Memory B cell (primary cell): Measurements from ENCODE around the gene BRD3OS.

Experiments used
- ATAC-seq: fragments of 150-1000 bp; cut with Tn5 transposase; 2 replicates; pipeline ENCODE4 v1.10.0; 2021; ENCODE audit warnings: low read depth, mild to moderate bottlenecking, moderate library complexity
- DNase-seq, 2 donors: peaks; one replicate each; pipeline ENCODE4 v3.0.0; 2022; ENCODE audit warnings: low spot score in 2 of 2
- H3K27ac Mint-ChIP-seq: one replicate; pipeline ENCODE4 v1.8.0; 2022; ENCODE audit warnings: mild to moderate bottlenecking, moderate library complexity, mixed read lengths
- H3K27me3 Mint-ChIP-seq: one replicate; pipeline ENCODE4 v1.8.0; 2022; ENCODE audit warnings: mixed read lengths
- H3K36me3 Mint-ChIP-seq: one replicate; pipeline ENCODE4 v1.8.0; 2022; ENCODE audit warnings: mild to moderate bottlenecking, mixed read lengths
- H3K4me1 Mint-ChIP-seq: one replicate; pipeline ENCODE4 v1.8.0; 2022; ENCODE audit warnings: mixed read lengths
- H3K4me3 Mint-ChIP-seq: one replicate; pipeline ENCODE4 v1.8.0; 2022; ENCODE audit warnings: mild to moderate bottlenecking, moderate library complexity, mixed read lengths
- H3K9me3 Mint-ChIP-seq: one replicate; pipeline ENCODE4 v1.8.0; 2022; ENCODE audit warnings: mixed read lengths

Gene BRD3OS

DNA sequence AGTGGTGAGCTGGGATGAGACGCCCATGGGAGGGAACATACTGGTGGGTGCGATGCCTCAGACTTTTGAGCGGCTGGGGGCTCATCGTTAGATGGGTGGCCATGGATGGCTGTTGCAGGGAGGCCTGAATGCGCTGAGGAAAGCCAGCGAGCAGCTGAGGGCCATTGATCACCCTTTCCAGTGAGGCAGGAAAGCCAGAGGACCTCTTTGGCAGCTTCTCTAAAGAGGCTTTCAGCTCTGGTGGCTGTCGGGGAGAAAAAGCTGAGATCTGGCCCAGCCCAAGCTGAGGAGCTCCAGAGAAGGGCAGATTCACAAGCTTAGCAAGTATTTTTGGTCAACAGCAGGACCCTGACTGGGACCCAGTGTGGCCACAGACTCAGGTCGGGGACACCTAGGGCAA, 19.9 kb upstream of the BRD3OS start:
- Mint-ChIP-seq H3K4me1 (peaks cover 10% of the 10 kb centered on the region), H3K9me3 (no peaks in the 10 kb centered on the region), H3K27ac (no peak overlapping the region), H3K27me3 (peaks cover 14% of the 10 kb centered on the region), H3K36me3 (no peaks in the 10 kb centered on the region), H3K4me3 (no peak overlapping the region)
- ATAC-seq = no peak
- DNase-seq = no peak

DNA sequence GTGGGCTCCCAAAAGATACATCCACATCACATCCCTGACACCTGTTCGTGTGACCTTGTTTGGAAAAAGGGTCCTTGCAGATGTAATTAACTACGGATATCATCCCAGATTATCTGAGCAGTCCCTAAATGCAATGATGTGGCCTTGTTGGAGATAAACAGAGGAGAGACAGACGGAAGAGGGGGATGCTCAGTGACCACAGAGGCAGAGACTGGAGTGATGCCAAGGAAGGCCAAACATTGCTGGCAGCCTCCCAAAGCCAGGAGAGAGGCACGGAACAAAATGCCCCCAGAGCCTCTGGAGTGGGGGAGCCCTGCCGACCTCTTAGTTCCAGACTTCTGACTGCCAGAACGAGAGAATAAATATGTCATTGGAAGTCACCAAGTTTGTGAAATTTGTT, 18.1 kb upstream of the BRD3OS start:
- H3K9me3 Mint-ChIP-seq = no peaks in the 10 kb centered on the region
- DNase-seq = no peak
- ATAC-seq = no peak
- peaks cover 14% of the 10 kb centered on the region for H3K27me3 Mint-ChIP-seq
- no peak overlapping the region for H3K4me3 Mint-ChIP-seq
- H3K27ac Mint-ChIP-seq = no peak overlapping the region
- peaks cover 7% of the 10 kb centered on the region for H3K4me1 Mint-ChIP-seq
- no peaks in the 10 kb centered on the region for H3K36me3 Mint-ChIP-seq

DNA sequence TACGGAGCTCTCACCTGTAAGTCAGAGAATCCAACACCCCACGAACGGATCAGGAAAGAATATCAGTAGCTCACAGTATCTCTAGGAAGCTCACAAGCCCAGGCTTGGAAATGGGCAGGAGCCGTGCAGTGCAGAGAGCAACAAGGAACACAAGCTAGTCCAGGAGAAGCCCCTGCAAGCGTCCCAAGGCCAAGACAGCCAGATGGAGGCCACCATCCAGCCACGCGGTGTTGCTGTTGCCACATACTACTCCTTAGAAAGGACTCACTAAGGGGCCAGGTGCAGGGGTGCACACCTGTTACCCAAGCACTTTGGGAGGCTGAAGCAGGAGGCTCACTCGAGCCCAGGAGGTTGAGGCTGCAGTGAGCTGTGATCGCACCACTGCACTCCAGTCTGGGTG, 17.7 kb upstream of the BRD3OS start:
- Mint-ChIP-seq H3K4me1 (peaks cover 7% of the 10 kb centered on the region), H3K9me3 (no peaks in the 10 kb centered on the region), H3K27me3 (peaks cover 13% of the 10 kb centered on the region), H3K4me3 (no peak overlapping the region), H3K27ac (no peak overlapping the region), H3K36me3 (no peaks in the 10 kb centered on the region)
- no peak for DNase-seq
- ATAC-seq = no peak

DNA sequence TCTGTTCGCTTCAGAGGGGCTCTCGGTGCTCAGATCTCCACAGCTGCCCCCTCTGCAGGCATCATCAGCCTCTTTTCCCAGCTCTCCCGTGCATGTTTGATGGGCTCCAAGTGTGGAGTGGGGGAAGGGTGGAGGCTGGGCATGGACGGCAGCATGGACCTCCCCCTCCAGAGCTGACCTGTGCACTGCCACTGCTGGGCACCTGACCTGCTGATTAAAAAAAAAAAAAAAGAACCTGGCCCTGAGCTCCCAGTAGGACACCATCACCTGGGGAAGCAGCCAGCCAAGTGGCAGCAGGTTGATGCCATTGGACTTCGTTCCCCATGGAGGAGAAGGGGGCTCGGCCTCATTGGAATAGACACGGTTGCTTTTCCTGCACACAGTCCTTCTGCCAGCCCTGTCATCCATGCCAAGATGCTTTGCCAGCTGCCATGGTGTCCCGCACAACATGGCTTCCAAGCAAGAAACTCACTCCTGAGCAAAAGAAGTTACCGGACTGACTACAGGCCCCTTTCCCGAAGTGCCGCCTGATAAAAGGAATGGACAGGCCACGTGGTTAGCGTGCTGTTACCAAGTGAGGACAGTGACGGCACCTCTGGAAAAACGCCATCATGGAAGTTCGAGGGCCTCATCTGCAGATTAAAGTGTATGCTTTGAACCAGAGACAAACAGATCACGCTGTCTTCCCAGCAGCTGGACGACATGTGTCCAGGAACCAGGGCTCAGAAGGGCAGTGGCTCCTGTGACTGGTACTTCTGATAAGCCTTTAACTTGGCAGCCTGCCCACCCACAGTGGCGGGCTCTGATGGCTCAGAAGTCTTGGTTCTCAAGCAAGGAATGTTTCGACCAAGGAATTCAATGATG, 14.7 kb upstream of the BRD3OS start:
- peaks cover 8% of the 10 kb centered on the region for H3K27me3 Mint-ChIP-seq
- no peak for DNase-seq
- H3K4me1 Mint-ChIP-seq = peaks cover 3% of the 10 kb centered on the region
- ATAC-seq = no peak
- H3K36me3 Mint-ChIP-seq = no peaks in the 10 kb centered on the region
- H3K9me3 Mint-ChIP-seq = no peaks in the 10 kb centered on the region
- H3K27ac Mint-ChIP-seq = no peak overlapping the region
- H3K4me3 Mint-ChIP-seq = no peak overlapping the region

DNA sequence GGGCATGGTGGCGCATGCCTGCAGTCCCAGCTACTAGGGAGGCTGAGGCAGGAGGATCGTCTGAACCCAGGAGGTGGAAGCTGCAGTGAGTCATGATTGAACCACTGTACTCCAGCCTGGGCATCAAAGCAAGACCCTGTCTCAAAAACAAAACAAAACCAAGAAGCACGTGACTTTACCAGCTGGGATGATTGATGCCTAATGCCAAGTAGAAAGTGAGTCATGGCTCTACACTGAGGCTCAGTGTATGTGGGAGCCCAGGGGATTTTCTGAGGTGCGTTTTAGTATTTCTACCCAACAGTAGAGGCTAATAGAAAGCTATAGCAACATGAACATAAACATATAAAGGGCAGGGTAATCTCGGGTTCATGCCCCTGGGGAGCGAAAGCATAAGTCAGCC, 13.9 kb upstream of the BRD3OS start:
- H3K4me3 Mint-ChIP-seq = no peak overlapping the region
- H3K4me1 Mint-ChIP-seq = peaks cover 3% of the 10 kb centered on the region
- ATAC-seq = no peak
- peaks cover 8% of the 10 kb centered on the region for H3K27me3 Mint-ChIP-seq
- H3K9me3 Mint-ChIP-seq = no peaks in the 10 kb centered on the region
- no peaks in the 10 kb centered on the region for H3K36me3 Mint-ChIP-seq
- H3K27ac Mint-ChIP-seq = no peak overlapping the region
- no peak for DNase-seq

DNA sequence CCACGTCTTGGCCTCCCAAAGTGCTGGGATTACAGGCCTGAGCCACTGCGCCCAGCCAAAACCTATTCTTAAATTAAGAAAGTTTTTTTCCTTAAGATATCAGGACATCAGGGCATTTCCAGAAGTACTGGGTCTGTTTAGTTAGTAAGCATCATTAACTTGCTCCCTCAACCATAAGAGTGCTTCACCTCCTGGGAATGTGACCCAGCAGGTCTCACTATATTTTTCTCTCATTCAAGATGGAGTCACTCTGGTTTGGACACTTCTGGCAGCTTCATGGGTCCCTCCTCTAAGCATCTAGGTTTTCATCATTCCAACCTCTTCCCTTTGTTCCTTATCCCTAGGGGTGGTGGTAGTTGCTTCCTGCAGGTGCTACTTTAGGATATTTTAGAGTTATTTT, 10.3 kb upstream of the BRD3OS start:
- H3K27ac Mint-ChIP-seq = no peak overlapping the region
- no peaks in the 10 kb centered on the region for H3K36me3 Mint-ChIP-seq
- no peaks in the 10 kb centered on the region for H3K9me3 Mint-ChIP-seq
- H3K4me3 Mint-ChIP-seq = no peak overlapping the region
- no peak for ATAC-seq
- no peaks in the 10 kb centered on the region for H3K27me3 Mint-ChIP-seq
- no peaks in the 10 kb centered on the region for H3K4me1 Mint-ChIP-seq
- DNase-seq = no peak

DNA sequence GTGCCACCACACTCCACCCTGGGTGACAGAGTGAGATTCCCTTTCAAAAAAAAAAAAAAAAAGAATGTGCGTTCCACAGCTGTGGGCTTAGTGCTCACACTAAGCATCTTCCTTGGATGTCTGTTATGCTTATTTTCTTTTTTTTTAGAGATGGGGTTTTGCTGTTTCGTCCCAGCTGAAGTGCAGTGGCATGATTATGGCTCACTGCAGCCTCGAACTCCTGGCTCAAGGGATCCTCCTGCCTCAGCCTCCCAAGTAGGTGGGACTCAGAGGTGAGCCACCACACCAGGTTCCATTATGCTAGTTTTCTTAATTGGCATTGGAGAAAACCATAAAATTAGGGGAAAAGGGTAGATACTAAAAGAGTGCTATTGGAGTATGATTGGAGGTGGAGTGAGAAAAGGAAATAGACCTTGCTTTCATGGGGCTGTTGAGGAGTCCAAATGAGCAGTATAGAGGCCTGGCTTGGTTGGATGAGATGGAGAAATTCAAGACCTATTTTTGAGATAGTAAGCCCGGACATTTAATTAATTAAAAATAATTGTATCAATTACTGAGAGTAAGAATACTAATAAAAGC, 978 bp upstream of the BRD3OS start:
- Mint-ChIP-seq H3K27ac (peak overlapping the region; percentile 87), H3K27me3 (no peaks in the 10 kb centered on the region), H3K9me3 (no peaks in the 10 kb centered on the region), H3K36me3 (no peaks in the 10 kb centered on the region), H3K4me3 (peak overlapping the region; percentile 87), H3K4me1 (peaks cover 14% of the 10 kb centered on the region)
- DNase-seq (no peak), ATAC-seq (no peak)

DNA sequence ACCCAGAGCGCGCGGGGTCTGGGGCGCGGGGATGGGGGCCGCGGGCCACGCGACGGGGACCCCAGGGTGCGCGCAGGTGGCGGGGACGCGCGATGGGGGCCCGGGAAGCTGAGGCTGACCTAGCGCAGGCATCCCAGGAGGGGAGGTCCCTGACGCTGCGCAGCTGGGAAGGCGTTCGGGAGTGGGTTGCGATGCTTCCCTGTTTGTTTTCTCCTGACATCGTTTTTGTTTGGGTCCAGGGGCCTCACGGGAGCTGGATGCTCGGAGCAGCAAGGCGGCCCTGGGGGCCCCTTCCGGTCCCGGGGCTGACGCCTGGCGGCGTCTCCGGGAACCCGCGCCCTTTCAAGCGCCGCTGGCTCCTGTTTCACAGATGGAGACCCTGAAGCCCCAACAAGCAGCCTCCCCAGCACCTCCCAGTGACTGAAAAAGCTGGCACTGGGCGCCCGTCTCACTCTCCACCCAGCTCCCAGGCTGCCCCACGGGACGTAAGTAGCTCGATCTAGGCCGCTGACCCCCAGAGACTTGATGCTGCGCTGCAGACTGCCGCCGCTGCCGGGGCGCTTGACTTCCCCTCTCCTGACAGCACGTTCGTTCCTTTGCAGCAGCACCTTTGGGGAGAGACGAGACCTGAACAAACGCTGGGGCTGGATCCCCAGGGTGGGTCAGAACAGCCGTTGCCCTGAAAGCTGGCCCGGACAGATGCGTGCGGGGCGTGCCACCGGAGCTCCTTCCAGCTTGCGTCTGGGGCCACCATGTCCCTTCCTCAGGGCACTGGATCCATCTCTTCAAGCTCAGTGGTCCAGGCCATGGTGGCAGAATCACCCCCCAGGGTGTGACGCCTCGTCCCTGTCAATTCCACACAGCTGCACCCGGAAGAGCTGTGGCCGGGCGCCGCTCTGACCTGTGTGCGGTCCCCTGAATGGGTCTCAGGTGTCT, 593 bp downstream of the BRD3OS start:
- peak overlapping the region; percentile 87 for H3K27ac Mint-ChIP-seq
- peak overlapping the region; percentile 87 for H3K4me3 Mint-ChIP-seq
- no peaks in the 10 kb centered on the region for H3K27me3 Mint-ChIP-seq
- H3K4me1 Mint-ChIP-seq = peaks cover 14% of the 10 kb centered on the region
- H3K36me3 Mint-ChIP-seq = peaks cover 3% of the 10 kb centered on the region
- H3K9me3 Mint-ChIP-seq = no peaks in the 10 kb centered on the region
- ATAC-seq (peak; percentile 39), DNase-seq (peak; percentile 41 to 52)

DNA sequence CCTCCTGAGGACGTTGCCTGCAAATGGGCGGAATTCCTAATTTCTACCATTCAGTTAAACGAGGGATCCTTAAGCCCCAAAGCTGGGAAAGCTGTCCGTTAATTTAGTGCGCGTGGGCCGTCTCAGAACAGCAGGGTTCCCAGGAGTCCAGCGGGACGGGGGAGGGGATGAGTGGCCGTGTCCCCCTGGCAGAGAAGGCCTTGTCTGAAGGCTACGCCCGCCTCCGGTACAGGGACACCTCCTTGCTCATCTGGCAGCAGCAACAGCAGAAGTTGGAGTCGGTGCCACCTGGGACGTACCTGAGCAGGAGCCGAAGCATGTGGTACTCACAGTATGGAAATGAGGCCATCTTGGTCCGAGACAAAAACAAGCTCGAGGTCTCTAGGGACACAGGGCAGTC, 1.3 kb downstream of the BRD3OS start:
- DNase-seq = no peak
- H3K27ac Mint-ChIP-seq = no peak overlapping the region
- H3K27me3 Mint-ChIP-seq = no peaks in the 10 kb centered on the region
- H3K4me1 Mint-ChIP-seq = peaks cover 14% of the 10 kb centered on the region
- no peaks in the 10 kb centered on the region for H3K9me3 Mint-ChIP-seq
- ATAC-seq = no peak
- H3K4me3 Mint-ChIP-seq = peak overlapping the region; percentile 87
- H3K36me3 Mint-ChIP-seq = peaks cover 3% of the 10 kb centered on the region

DNA sequence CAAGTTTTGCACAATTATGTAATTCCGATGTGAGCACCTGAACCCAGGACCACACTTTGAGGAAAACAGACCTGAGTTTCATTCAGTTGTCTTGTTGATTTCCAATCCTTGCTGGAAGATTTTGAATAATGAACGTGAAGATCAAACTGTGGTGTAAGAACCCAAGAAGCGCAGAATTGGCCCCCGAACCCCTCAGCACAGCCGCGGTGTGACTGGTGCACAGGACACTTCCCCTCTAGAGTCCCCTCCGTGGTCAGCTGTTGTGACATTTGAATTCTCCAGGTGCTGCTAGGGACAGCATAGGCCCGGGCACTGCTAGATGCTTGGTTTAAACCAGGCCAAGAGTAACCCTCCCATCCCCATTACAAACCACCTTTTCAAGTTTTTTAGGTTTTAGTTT, 1.7 kb downstream of the BRD3OS start:
- no peak for ATAC-seq
- Mint-ChIP-seq H3K27ac (no peak overlapping the region), H3K4me3 (peak overlapping the region; percentile 87), H3K9me3 (no peaks in the 10 kb centered on the region), H3K4me1 (peaks cover 14% of the 10 kb centered on the region), H3K27me3 (no peaks in the 10 kb centered on the region), H3K36me3 (peaks cover 3% of the 10 kb centered on the region)
- no peak for DNase-seq

DNA sequence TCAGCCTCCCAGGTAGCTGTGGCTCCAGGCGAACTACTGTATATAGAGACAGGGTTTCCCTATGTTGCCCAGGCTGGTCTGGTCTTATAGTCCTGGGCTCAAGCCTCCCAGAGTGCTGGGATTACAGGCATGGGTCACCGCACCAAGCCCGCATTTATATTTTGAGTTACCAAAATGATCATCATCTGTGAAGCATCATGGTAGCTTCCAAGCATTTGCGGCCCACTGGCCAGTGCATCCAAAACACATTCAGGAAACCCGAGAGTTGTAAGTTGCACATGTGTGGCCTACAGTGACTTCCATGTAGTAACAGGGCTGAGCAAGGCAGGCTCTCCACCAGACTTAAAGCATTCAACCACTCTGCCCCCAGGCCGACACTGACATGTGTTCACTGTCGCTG, 2.3 kb downstream of the BRD3OS start:
- H3K27me3 Mint-ChIP-seq = no peaks in the 10 kb centered on the region
- ATAC-seq (no peak), DNase-seq (no peak)
- H3K4me1 Mint-ChIP-seq = peaks cover 14% of the 10 kb centered on the region
- H3K36me3 Mint-ChIP-seq = peaks cover 3% of the 10 kb centered on the region
- peak overlapping the region; percentile 3 for H3K27ac Mint-ChIP-seq
- H3K9me3 Mint-ChIP-seq = no peaks in the 10 kb centered on the region
- peak overlapping the region; percentile 43 for H3K4me3 Mint-ChIP-seq

DNA sequence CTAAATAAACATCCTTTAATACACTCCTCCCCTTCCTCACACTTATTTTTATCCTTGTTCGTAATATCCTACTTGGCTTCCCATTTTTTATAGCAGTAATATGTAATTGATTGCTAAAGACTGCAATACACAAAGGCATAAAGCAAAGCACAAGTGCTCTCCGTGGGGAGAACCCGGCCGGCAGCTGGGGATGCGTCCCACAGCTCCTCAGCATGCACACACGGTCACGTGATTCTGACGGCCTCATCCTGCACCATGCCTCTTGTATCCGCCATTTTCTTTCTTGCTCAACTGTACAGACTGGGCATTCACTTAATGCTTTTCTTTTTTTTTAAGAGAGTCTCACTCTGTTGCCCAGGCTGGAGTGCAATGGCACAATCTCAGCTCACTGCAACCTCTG, 2.8 kb downstream of the BRD3OS start:
- Mint-ChIP-seq H3K36me3 (peaks cover 4% of the 10 kb centered on the region), H3K4me3 (no peak overlapping the region), H3K27me3 (no peaks in the 10 kb centered on the region), H3K4me1 (peaks cover 14% of the 10 kb centered on the region), H3K27ac (peak overlapping the region; percentile 3), H3K9me3 (no peaks in the 10 kb centered on the region)
- no peak for ATAC-seq
- DNase-seq = no peak

DNA sequence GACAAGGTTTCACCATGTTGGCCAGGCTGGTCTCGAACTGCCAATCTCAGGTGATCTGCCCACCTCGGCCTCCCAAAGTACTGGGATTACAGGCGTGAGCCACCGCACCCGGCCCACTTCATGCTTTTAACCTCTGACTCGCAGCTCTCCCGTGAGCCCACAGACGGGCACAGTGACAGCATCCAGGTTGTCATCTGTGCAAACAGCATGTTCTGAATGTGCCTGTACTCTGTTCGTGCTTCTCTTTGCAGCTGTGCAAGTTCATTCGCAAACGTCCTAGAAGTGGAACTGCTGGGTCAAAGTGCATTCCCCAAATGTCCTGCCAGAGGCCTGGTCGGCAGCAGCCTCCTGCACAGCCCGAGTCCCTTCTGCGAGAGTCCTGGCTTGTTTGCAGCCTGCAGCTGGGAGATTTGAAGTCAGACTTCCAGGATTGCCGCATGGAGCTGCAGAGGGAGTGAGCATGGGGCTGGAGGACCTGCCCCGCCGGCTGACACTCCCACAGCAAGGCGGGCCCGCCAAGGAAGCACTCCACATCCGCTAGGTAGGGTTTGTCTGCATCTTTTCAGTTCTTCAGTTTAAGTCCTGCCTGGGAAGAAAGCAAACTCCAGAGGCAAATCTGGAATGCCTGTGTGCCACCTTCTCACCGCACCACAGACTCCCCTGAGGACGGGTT, 3.4 kb downstream of the BRD3OS start:
- H3K27ac Mint-ChIP-seq = no peak overlapping the region
- no peaks in the 10 kb centered on the region for H3K27me3 Mint-ChIP-seq
- no peak for DNase-seq
- H3K9me3 Mint-ChIP-seq = no peaks in the 10 kb centered on the region
- peaks cover 14% of the 10 kb centered on the region for H3K4me1 Mint-ChIP-seq
- ATAC-seq = no peak
- H3K36me3 Mint-ChIP-seq = peaks cover 7% of the 10 kb centered on the region
- H3K4me3 Mint-ChIP-seq = no peak overlapping the region
